Measurements from ENCODE around the gene NR2F2.

- TF ChIP-seq EZH2 (optimal IDR thresholded peaks at IDR 0.05; ENCODE audit: low read depth, low read length) (no peak), CTCF (IDR thresholded peaks at IDR 0.05; ENCODE audit: low read length) (no peak), EZH2phosphoT487 (IDR thresholded peaks at IDR 0.05; ENCODE audit: low read length) (no peak)
These were observed 54.7 kb downstream of the NR2F2 start for GRCh38 chr15:96385195-96385594.

All from MM.1S (cell line).